GM12878 (cell line): ENCODE results near the gene ZNF710. TPM values are rescaled to one million over a fixed set of nuclear protein-coding genes. Genes with fewer than 3 reads are reported as not detected.

Experiments used
- ATAC-seq: fragments of 200-7000 bp; cut with Tn5 transposase; 3 replicates; pipeline ENCODE4 v1.9.1; 2020; ENCODE audit warnings: mild to moderate bottlenecking, moderate library complexity
- BruUV-seq: library from RNA; stranded (reverse); fragments of 400-500 nt; replicated peaks from 2 replicates; lab custom pipeline; 2021; lab: Mats Ljungman, UMichigan
- CTCF ChIA-PET: fragments of 300-600 bp; sonication (Branson Sonifier 250); formaldehyde crosslinking; extraction: SDS; loops from one replicate; lab custom pipeline; 2021; ENCODE audit warnings: inconsistent platforms; lab: Yijun Ruan, JAX
- POLR2A ChIA-PET: fragments of 350-600 bp; formaldehyde crosslinking; extraction: SDS; loops from one replicate; lab custom pipeline; 2021; ENCODE audit warnings: inconsistent platforms; lab: Charles Lee
- RAD21 ChIA-PET: fragments of 300-600 bp; sonication (Branson Sonifier 250); formaldehyde crosslinking; loops from one replicate; lab custom pipeline; 2023; ENCODE audit warnings: antibody characterized with exemption; ENCODE audit not compliant: unreplicated experiment; lab: Charles Lee
- SMC1A ChIA-PET: fragments of 300-600 bp; sonication (Branson Sonifier 250); formaldehyde crosslinking; loops from one replicate; lab custom pipeline; 2023; ENCODE audit not compliant: unreplicated experiment, uncharacterized antibody; lab: Charles Lee
- DNase-seq: peaks from one replicate; pipeline ENCODE4 v3.0.0-alpha.2; 2011; ENCODE audit warnings: low read depth, low spot score
- FAIRE-seq: peaks from 3 replicates; lab custom pipeline; 2011; peaks lifted over from hg19 to GRCh38; lab: Jason Lieb, UNC
- H2AFZ ChIP-seq: 2 replicates; pipeline ENCODE4 v1.6.0; 2011; ENCODE audit warnings: low read depth, low read length, control low read depth; ENCODE audit not compliant: control insufficient read depth
- H3K27ac ChIP-seq: 2 replicates; pipeline ENCODE4 v1.5.1; 2011; ENCODE audit warnings: control low read depth; ENCODE audit not compliant: control insufficient read depth, insufficient read depth
- H3K27me3 ChIP-seq, 2 experiments: replicated peaks in 1 of 2; 2 replicates each; pipeline versions ENCODE4 v1.6.0 to v1.6.1; 2011; ENCODE audit warnings: low read length in 1 of 2; ENCODE audit not compliant: control insufficient read depth in 2 of 2, insufficient read depth in 2 of 2
- H3K36me3 ChIP-seq, 2 experiments: 2 replicates each; pipeline ENCODE4 v1.5.1; 2011; ENCODE audit warnings: low read length in 1 of 2; ENCODE audit not compliant: control insufficient read depth in 2 of 2, insufficient read depth in 2 of 2
- H3K4me1 ChIP-seq: 2 replicates; pipeline ENCODE4 v1.6.1; 2011; ENCODE audit warnings: mild to moderate bottlenecking, low read length, moderate library complexity, mixed read lengths; ENCODE audit not compliant: control insufficient read depth, insufficient read depth
- H3K4me2 ChIP-seq: 2 replicates; pipeline ENCODE4 v1.6.0; 2011; ENCODE audit warnings: control low read depth; ENCODE audit not compliant: control insufficient read depth, insufficient read depth
- H3K4me3 ChIP-seq: fragments of 200-600 bp; sonication (generic); 2 replicates; pipeline ENCODE4 v1.5.1; 2016
- H3K79me2 ChIP-seq: 2 replicates; pipeline ENCODE4 v1.6.0; 2011; ENCODE audit warnings: low read length; ENCODE audit not compliant: control insufficient read depth, insufficient read depth
- H3K9ac ChIP-seq: 2 replicates; pipeline ENCODE4 v1.8.0; 2011; ENCODE audit warnings: low read length, control low read depth, mixed read lengths; ENCODE audit not compliant: control insufficient read depth, insufficient read depth
- H3K9me3 ChIP-seq: replicated peaks from 3 replicates; pipeline ENCODE4 v1.5.1; 2011; ENCODE audit warnings: mild to moderate bottlenecking, low read length; ENCODE audit not compliant: control insufficient read depth, insufficient read depth
- H4K20me1 ChIP-seq: 2 replicates; pipeline ENCODE4 v1.6.0; 2011; ENCODE audit not compliant: control insufficient read depth, insufficient read depth
- ATF7 ChIP-seq: fragments of 450-650 bp; IDR thresholded peaks from 2 replicates; pipeline ENCODE4 v1.6.1; 2016; ENCODE audit warnings: low read depth, mild to moderate bottlenecking
- NFXL1 ChIP-seq: fragments of 450-650 bp; IDR thresholded peaks from 2 replicates; pipeline ENCODE4 v1.6.1; 2017; ENCODE audit warnings: antibody characterized with exemption, mild to moderate bottlenecking, borderline replicate concordance
- NRF1 ChIP-seq: conservative IDR thresholded peaks from 2 replicates; pipeline ENCODE4 v1.6.1; 2011; ENCODE audit warnings: mild to moderate bottlenecking, low read depth, low read length, improper control_type of control experiment
- POU2F2 ChIP-seq: IDR thresholded peaks from 3 replicates; pipeline ENCODE4 v1.6.1; 2011; ENCODE audit warnings: low read depth, mild to moderate bottlenecking, low read length, borderline replicate concordance
- SUPT20H ChIP-seq: IDR thresholded peaks from 2 replicates; pipeline ENCODE4 v1.6.1; 2011; ENCODE audit warnings: low read depth, mild to moderate bottlenecking, low read length, moderate library complexity, borderline replicate concordance; ENCODE audit not compliant: control insufficient read depth
- WGBS: methylation state at CpG from one replicate; pipeline ENCODE4 v1.1.6; 2016; ENCODE audit warnings: low lambda C conversion rate; ENCODE audit not compliant: insufficient replicate concordance, insufficient coverage; ENCODE audit errors: missing lambda C conversion rate; 5-methylcytosine and 5-hydroxymethylcytosine counted together
- in situ Hi-C: fragments of 300-500 bp; cut with MboI; formaldehyde crosslinking; loops from 9 replicates; pipeline ENCODE4 v1.14.3; 2018; ENCODE audit warnings: mixed read lengths
- intact Hi-C: fragments of 100-400 bp; cut with micrococcal nuclease; formaldehyde crosslinking; loops from one replicate; pipeline ENCODE4 v1.14.2; 2022; ENCODE audit not compliant: unreplicated experiment
- polyA plus RNA-seq, 11 experiments: library from polyadenylated mRNA; depleted of rRNA in 4 of 11; unstranded in 6 of 11; stranded (reverse) in 5 of 11; fragments of >200 nt; fragmentation: Nextera tagmentation in 4 of 11; fragmentation: Illumina TruSeq in 1 of 11; extraction: Ambion mirVana in 4 of 11; extraction: Trizol in 1 of 11; gene quantifications; 1 replicate in 1 of 11; 2 replicates in 10 of 11; pipeline versions ENCODE4 v1.2.1 to v1.2.3, GENCODE V29; 2011 to 2016; ENCODE audit warnings: inconsistent platforms in 2 of 11, missing spikeins in 2 of 11, low read depth in 1 of 11
- total RNA-seq, 4 experiments: library from RNA; depleted of rRNA in 3 of 4; stranded (reverse); fragments of >200 nt in 3 of 4; fragmentation: Illumina TruSeq in 1 of 4; extraction: Trizol in 1 of 4; gene quantifications; 2 replicates each; pipeline versions ENCODE4 v1.2.1 to v1.2.3, GENCODE V29; 2013 to 2021
- TF ChIP-seq, protein P1 (sequence below): fragments of 450-650 bp; IDR thresholded peaks from 2 replicates; pipeline ENCODE4 v1.6.1; 2014; ENCODE audit warnings: mild to moderate bottlenecking
- TF ChIP-seq, protein P2 (sequence below): fragments of 450-650 bp; IDR thresholded peaks from 2 replicates; pipeline ENCODE4 v1.6.1; 2017; ENCODE audit warnings: mild to moderate bottlenecking
- TF ChIP-seq, protein P3 (sequence below): IDR thresholded peaks from 2 replicates; pipeline ENCODE4 v1.6.1; 2012; ENCODE audit warnings: mild to moderate bottlenecking, low read depth, low read length

The ZNF710 gene
- total and polyA plus RNA-seq, 10 of the 15 experiments (the other 5 are each of a cell fraction or from before 2014, with no cell fraction given) = 1.4 to 43.5 (median 9.8) TPM

DNA sequence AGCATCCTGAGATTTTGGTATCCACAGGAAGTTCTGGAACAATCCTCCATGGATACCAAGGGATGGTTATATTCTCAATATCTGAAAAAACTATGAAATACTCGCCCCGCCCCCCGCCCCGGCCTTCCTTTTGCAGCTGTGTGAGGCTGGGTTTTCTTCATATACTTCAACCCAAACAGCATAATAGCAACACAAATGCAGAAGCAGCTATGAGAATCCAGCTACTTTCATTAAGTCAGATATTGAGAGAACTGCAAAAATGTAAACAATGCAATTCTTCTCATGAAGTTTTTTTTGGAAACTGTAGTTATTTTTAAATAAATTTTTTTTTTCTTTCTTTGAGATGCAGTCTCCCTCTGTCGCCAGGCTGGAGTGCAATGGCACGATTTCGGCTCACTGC lies 112.0 kb downstream of the ZNF710 start:
- intact Hi-C loops = no loop called here
- no peak for FAIRE-seq
- H3K4me1 ChIP-seq = no peaks in the 10 kb centered on the region
- no peak overlapping the region for H3K4me2 ChIP-seq
- in situ Hi-C loops = no loop called here
- ChIA-PET RAD21 (no interaction called here), CTCF (no interaction called here), SMC1A (interaction anchor here (1.0 kb wide), 1 partner anchor 238 kb away, joined by 4 read pairs; no protein-coding TSS in a partner anchor), POLR2A (no interaction called here)
- H3K27ac ChIP-seq = no peak overlapping the region
- H3K27me3 ChIP-seq = no peaks in the 10 kb centered on the region
- H3K4me3 ChIP-seq = no peak overlapping the region
- H3K9ac ChIP-seq = no peak overlapping the region
- peaks cover 6% of the 10 kb centered on the region for H3K9me3 ChIP-seq
- no peak for ATAC-seq
- no peaks in the 10 kb centered on the region for H4K20me1 ChIP-seq
- DNase-seq = no peak
- H2AFZ ChIP-seq = no peak overlapping the region
- no peak for TF ChIP-seq POU2F2
- no peak for TF ChIP-seq SUPT20H
- no peak for TF ChIP-seq NRF1
- TF ChIP-seq, protein P1, sequence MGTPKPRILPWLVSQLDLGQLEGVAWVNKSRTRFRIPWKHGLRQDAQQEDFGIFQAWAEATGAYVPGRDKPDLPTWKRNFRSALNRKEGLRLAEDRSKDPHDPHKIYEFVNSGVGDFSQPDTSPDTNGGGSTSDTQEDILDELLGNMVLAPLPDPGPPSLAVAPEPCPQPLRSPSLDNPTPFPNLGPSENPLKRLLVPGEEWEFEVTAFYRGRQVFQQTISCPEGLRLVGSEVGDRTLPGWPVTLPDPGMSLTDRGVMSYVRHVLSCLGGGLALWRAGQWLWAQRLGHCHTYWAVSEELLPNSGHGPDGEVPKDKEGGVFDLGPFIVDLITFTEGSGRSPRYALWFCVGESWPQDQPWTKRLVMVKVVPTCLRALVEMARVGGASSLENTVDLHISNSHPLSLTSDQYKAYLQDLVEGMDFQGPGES = no peak
- TF ChIP-seq, protein P2, sequence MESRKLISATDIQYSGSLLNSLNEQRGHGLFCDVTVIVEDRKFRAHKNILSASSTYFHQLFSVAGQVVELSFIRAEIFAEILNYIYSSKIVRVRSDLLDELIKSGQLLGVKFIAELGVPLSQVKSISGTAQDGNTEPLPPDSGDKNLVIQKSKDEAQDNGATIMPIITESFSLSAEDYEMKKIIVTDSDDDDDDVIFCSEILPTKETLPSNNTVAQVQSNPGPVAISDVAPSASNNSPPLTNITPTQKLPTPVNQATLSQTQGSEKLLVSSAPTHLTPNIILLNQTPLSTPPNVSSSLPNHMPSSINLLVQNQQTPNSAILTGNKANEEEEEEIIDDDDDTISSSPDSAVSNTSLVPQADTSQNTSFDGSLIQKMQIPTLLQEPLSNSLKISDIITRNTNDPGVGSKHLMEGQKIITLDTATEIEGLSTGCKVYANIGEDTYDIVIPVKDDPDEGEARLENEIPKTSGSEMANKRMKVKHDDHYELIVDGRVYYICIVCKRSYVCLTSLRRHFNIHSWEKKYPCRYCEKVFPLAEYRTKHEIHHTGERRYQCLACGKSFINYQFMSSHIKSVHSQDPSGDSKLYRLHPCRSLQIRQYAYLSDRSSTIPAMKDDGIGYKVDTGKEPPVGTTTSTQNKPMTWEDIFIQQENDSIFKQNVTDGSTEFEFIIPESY = no peak
- TF ChIP-seq NFXL1 = no peak
- no peak for TF ChIP-seq ATF7
- TF ChIP-seq, protein P3, sequence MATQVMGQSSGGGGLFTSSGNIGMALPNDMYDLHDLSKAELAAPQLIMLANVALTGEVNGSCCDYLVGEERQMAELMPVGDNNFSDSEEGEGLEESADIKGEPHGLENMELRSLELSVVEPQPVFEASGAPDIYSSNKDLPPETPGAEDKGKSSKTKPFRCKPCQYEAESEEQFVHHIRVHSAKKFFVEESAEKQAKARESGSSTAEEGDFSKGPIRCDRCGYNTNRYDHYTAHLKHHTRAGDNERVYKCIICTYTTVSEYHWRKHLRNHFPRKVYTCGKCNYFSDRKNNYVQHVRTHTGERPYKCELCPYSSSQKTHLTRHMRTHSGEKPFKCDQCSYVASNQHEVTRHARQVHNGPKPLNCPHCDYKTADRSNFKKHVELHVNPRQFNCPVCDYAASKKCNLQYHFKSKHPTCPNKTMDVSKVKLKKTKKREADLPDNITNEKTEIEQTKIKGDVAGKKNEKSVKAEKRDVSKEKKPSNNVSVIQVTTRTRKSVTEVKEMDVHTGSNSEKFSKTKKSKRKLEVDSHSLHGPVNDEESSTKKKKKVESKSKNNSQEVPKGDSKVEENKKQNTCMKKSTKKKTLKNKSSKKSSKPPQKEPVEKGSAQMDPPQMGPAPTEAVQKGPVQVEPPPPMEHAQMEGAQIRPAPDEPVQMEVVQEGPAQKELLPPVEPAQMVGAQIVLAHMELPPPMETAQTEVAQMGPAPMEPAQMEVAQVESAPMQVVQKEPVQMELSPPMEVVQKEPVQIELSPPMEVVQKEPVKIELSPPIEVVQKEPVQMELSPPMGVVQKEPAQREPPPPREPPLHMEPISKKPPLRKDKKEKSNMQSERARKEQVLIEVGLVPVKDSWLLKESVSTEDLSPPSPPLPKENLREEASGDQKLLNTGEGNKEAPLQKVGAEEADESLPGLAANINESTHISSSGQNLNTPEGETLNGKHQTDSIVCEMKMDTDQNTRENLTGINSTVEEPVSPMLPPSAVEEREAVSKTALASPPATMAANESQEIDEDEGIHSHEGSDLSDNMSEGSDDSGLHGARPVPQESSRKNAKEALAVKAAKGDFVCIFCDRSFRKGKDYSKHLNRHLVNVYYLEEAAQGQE = no peak
- H3K79me2 ChIP-seq = no peaks in the 10 kb centered on the region
- H3K36me3 ChIP-seq = no peaks in the 10 kb centered on the region
- no TSS peak for BruUV-seq
- WGBS = 60% methylated on average over 7 of the region's 7 CpGs
